ENCODE results near the gene CYTH2. TPM values are rescaled to one million over a fixed set of nuclear protein-coding genes. Genes with fewer than 3 reads are reported as not detected.

Gene CYTH2, protein sequence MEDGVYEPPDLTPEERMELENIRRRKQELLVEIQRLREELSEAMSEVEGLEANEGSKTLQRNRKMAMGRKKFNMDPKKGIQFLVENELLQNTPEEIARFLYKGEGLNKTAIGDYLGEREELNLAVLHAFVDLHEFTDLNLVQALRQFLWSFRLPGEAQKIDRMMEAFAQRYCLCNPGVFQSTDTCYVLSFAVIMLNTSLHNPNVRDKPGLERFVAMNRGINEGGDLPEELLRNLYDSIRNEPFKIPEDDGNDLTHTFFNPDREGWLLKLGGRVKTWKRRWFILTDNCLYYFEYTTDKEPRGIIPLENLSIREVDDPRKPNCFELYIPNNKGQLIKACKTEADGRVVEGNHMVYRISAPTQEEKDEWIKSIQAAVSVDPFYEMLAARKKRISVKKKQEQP
- 100 to 1,000 TPM in 2 of 5 donors, 10 to 100 TPM in 3; 72.6 to 112 (median 87.8) TPM for polyA plus RNA-seq (ENCODE audit: insufficient read depth in 1 of 5, insufficient read length in 5 of 5, low replicate concordance in 1 of 5)
- long read RNA-seq, donor 1, full-length matches to known transcripts = 41 of 81 reads
- long read RNA-seq, donor 1, partial matches to known transcripts = 40 of 81 reads
- long read RNA-seq, donor 1, other reads (novel, unspliced or antisense) = 0 of 81 reads
- long read RNA-seq, donor 2, full-length matches to known transcripts = 16 of 34 reads
- long read RNA-seq, donor 2, partial matches to known transcripts = 18 of 34 reads
- long read RNA-seq, donor 2, other reads (novel, unspliced or antisense) = 0 of 34 reads
- long read RNA-seq, donor 3, full-length matches to known transcripts = 19 of 44 reads
- long read RNA-seq, donor 3, partial matches to known transcripts = 25 of 44 reads
- long read RNA-seq, donor 3, other reads (novel, unspliced or antisense) = 0 of 44 reads
- long read RNA-seq, donor 4, full-length matches to known transcripts = 14 of 26 reads
- long read RNA-seq, donor 4, partial matches to known transcripts = 12 of 26 reads
- long read RNA-seq, donor 4, other reads (novel, unspliced or antisense) = 0 of 26 reads
- long read RNA-seq, donor 5, full-length matches to known transcripts = 29 of 54 reads
- long read RNA-seq, donor 5, partial matches to known transcripts = 25 of 54 reads
- long read RNA-seq, donor 5, other reads (novel, unspliced or antisense) = 0 of 54 reads
- long read RNA-seq, donor 6, full-length matches to known transcripts = 28 of 49 reads
- long read RNA-seq, donor 6, partial matches to known transcripts = 21 of 49 reads
- long read RNA-seq, donor 6, other reads (novel, unspliced or antisense) = 0 of 49 reads
- long read RNA-seq, donor 7, full-length matches to known transcripts = 21 of 37 reads
- long read RNA-seq, donor 7, partial matches to known transcripts = 16 of 37 reads
- long read RNA-seq, donor 7, other reads (novel, unspliced or antisense) = 0 of 37 reads
- long read RNA-seq, donor 8, full-length matches to known transcripts = 6 of 6 reads
- long read RNA-seq, donor 8, partial matches to known transcripts = 0 of 6 reads
- long read RNA-seq, donor 8, other reads (novel, unspliced or antisense) = 0 of 6 reads

DNA sequence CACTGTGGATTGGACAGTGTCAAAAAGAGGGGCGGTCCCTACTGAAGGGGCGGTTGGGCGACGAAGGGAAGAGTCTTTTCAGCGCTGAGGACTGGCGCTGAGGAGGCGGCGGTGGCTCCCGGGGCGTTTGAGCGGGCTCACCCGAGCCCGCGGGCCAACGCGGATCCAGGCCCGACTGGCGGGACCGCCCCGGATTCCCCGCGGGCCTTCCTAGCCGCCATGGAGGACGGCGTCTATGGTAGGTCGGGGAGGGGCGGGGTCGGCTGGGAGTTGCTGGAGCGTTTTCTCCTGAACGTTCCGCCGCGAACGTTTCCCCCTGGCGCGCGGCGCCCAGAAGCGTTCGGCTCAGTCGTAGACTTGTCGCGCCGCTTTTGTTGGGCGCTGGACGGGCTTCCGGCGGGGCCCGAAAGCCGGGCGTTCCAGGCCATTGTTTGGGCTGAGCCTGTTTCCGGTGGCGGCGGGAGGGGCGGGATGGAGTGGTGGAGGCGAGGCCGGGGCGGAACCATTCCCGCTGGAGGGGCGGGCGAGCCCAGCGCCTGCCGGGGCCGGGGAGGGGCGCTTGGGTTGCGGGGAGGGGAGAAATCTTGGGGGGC, at the start of gene CYTH2:
Gene CYTH2, plus strand, starts transcription at position 81 of the 593 bp plus-strand sequence. Its CDS starts 139 bp downstream, at position 220.
- DNase-seq = peak; percentile 78 to 80

DNA sequence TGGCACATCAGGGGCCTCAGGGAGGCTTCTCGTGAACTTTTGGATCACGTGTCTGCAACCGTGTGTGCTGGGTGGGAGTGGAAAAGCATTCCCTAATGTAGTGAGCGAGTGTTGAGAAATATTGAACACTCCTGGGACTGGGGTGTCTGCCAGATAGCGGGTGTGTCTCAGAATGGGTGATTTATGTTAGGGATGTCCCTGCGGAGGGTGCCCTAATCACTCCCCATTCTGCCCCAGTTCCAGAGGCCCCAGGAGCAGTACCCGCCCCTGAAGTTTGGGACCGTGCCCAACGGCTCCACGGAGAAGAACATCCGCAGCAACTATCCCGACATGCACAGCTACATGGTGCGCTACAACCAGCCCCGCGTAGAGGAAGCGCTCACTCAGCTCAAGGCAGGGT, 47.6 kb upstream of the CYTH2 start:
- no peak for DNase-seq

DNA sequence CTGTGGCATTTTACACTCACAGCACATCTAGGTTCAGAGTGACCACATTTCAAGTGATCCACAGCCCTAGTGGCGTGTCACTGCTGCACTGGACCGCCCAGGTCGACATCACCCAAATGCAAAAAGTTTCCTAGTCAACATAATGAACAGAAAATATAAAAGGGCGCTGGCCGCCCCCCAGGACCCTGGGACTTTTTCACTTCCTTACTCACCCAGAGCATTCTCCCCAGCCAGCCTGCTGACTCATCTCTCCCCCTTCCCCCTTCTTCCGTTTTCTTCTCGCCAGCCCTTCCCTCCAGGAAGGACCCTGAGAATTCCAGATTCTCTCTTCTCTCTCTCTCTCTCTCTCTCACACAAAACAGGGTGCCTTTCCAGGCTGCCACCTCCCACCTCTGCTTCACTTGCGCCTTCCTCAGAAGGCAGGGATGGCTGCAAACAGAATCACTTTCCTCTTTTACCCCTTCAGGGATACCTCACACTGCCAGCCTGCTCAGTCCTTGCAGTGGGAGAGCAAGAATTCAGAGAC, 44.4 kb upstream of the CYTH2 start:
- DNase-seq = no peak

GRCh38 chr19:48428670-48429069, 40.5 kb upstream of the CYTH2 start:
- DNase-seq = no peak

DNA sequence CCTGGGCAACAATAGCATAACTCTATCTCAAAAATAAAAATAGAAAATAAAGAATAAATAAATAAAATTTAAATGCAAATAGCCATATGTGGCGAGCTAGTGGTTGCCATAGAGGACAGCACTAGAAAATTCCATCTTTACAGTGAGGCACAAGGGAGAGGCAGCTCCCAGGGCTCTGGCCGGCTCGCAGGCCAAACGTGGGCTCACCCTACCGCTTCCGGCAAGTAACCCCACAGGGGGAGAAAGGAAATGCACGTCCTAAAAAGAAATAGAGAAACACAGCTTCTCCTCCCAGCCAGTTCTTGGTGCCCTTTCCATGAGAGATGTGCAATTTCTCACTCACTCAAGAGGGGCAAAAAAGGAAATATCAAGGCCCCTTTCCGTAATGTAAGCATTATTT, 35.8 kb upstream of the CYTH2 start:
- no peak for DNase-seq

DNA sequence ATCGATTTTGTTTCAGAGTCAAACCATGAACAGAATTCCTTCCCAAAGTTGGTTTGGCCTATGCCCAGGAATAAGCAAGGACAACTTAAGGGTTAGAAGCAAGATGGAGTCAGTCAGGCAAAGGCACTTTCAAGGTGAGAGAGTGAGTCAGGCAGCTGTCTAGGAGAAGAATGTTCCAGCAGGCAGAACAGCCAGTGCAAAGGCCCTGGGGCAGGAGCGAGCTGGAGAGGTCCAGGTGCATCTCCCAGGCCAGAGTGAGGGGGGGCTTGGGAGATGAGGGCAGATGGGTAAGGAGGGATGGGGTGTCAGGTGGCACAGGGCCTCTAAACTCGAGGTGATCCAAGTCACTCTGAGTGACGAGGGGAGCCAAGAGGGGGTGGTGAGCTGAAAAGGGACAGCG, 32.6 kb upstream of the CYTH2 start:
- no peak for DNase-seq

GRCh38 chr19:48441360-48442050, 27.7 kb upstream of the CYTH2 start:
- no peak for DNase-seq

GRCh38 chr19:48442116-48443035, 26.8 kb upstream of the CYTH2 start:
- no peak for DNase-seq

DNA sequence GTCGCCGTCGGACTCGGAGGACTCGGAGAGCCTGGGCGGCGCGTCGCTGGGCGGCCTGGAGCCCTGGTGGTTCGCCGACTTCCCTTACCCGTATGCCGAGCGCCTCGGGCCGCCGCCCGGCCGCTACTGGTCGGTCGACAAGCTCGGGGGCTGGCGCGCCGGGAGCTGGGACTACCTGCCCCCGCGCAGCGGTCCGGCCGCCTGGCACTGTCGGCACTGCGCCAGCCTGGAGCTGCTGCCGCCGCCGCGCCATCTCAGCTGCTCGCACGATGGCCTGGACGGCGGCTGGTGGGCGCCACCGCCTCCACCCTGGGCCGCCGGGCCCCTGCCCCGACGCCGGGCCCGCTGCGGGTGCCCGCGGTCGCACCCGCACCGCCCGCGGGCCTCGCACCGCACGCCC, 25.9 kb upstream of the CYTH2 start:
- DNase-seq = no peak

DNA sequence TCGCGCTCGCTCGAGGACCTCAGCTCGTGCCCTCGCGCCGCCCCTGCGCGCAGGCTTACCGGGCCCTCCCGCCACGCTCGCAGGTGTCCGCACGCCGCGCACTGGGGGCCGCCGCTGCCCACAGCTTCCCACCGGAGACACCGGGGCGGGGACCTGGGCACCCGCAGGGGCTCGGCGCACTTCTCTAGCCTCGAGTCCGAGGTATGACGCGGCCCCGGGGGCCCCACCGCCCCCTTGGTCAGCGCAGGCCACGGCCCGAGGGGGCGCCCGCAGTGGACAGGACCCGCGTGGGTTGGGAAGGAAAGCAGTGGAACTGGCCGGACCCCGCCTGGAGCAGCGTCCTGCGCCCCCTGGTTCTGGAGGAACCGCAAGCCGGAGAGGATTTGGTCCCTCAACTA, 25.4 kb upstream of the CYTH2 start:
- no peak for DNase-seq

- DNase-seq = no peak
Observed at GRCh38 chr19:48444129-48444935, 24.8 kb upstream of the CYTH2 start.

DNA sequence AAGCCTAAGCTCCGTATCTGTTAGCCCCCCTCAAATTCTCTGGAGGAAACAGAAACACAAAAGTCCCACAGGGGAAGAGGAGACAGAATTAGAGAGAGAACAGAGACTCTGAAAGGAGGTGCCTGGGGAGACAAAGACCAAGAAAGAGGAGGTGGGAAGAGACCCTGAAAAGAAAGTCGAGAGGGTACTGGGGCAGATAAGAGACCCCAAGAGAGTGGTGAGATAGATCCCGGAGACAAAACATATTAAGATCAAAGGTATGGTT, 24.3 kb upstream of the CYTH2 start:
- DNase-seq = no peak

DNA sequence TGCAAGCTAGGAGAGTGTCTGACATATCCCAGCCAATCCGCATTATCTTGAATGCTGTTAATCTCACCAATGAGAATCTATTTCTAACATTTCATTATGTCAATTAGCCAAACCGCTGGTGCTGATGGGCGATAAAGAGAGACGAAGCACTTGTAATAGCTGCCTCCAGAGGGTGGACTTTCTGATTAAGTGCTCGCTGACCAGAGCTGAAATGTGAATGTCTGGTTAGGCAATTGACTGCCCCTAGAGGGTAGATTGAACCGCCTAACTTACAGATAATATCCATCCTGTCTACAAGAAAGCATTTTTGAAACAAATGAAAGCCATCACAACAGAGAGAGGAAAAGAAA, 23.9 kb upstream of the CYTH2 start:
- peak in 1 of 2 donors; percentile 83 for DNase-seq

GRCh38 chr19:48445606-48446481, 23.3 kb upstream of the CYTH2 start, which contains the start of gene GRWD1:
Gene GRWD1, plus strand, starts transcription at chr19:48445983. Its CDS starts 23 bp downstream, at chr19:48446006.
- DNase-seq = peak; percentile 92 to 93

DNA sequence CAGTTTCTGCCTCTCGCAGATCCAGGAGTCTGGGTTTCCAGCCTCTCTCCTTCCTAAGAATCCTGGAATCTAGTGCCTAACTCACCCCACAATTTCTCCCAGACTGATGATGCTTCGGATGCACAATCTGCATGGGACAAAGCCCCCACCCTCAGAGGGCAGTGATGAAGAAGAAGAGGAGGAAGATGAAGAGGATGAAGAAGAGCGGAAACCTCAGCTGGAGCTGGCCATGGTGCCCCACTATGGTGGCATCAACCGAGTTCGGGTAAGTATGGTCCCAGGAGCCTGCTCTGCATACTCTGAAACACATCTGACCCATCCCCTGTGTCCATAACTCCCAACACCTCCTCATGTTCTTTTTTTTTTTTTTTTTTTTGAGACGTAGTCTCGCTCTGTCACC, 22.6 kb upstream of the CYTH2 start:
- DNase-seq = no peak

GRCh38 chr19:48448563-48448962, 20.6 kb upstream of the CYTH2 start:
- no peak for DNase-seq

- no peak for DNase-seq
Observed at GRCh38 chr19:48450441-48450840, 18.7 kb upstream of the CYTH2 start.

Measured in right lung (tissue), 10 donors.